Retina (tissue), 1 donor: ENCODE data around the gene TRAM2.

ENCODE experiments used
- DNase-seq: peaks from one replicate; pipeline ENCODE4 v3.0.0-alpha.2; 2016

Gene TRAM2

GRCh38 chr6:52505726-52506409 lies 71.0 kb downstream of the TRAM2 start:
- DNase-seq, result no peak

- DNase-seq, result no peak
Observed at GRCh38 chr6:52504782-52505136, 72.1 kb downstream of the TRAM2 start.

GRCh38 chr6:52503851-52504781 lies 72.7 kb downstream of the TRAM2 start:
- DNase-seq, result no peak

- no peak for DNase-seq
Observed at GRCh38 chr6:52503323-52503747, 73.5 kb downstream of the TRAM2 start.

GRCh38 chr6:52502306-52503029 lies 74.4 kb downstream of the TRAM2 start:
- DNase-seq, result no peak

- DNase-seq, result no peak
Observed at GRCh38 chr6:52500238-52501129, 76.4 kb downstream of the TRAM2 start.

- no peak for DNase-seq
Observed at GRCh38 chr6:52499681-52500236, 77.1 kb downstream of the TRAM2 start.

GRCh38 chr6:52499026-52499425 lies 77.8 kb downstream of the TRAM2 start:
- no peak for DNase-seq

GRCh38 chr6:52498538-52499017 lies 78.3 kb downstream of the TRAM2 start:
- no peak for DNase-seq

GRCh38 chr6:52497652-52498408 lies 79.0 kb downstream of the TRAM2 start:
- no peak for DNase-seq

GRCh38 chr6:52496631-52497030 lies 80.2 kb downstream of the TRAM2 start:
- no peak for DNase-seq

GRCh38 chr6:52495922-52496321 lies 80.9 kb downstream of the TRAM2 start:
- no peak for DNase-seq

- DNase-seq, result no peak
Observed at GRCh38 chr6:52494298-52495072, 82.4 kb downstream of the TRAM2 start.

GRCh38 chr6:52493669-52494068 lies 83.2 kb downstream of the TRAM2 start:
- DNase-seq, result no peak

- no peak for DNase-seq
Observed at GRCh38 chr6:52491203-52492069, 85.4 kb downstream of the TRAM2 start.

- DNase-seq, result no peak
Observed at GRCh38 chr6:52489881-52490280, 87.0 kb downstream of the TRAM2 start.

GRCh38 chr6:52483671-52484003 lies 93.2 kb downstream of the TRAM2 start:
- no peak for DNase-seq

GRCh38 chr6:52482903-52483670 lies 93.8 kb downstream of the TRAM2 start:
- no peak for DNase-seq

- no peak for DNase-seq
Observed at GRCh38 chr6:52475307-52475706, 101.6 kb downstream of the TRAM2 start.
